Activated CD4-positive, alpha-beta T cell treated with anti-CD3 and anti-CD28 coated beads, Interleukin-2, Interleukin-6, amounts not matched to agents 100 ng/mL and 50 ng/mL, durations not matched to agents 16 hours and 8 hours (primary cell): Measurements from ENCODE around the gene OR1J4.
"Not testable (repeated sequence)": the region's sequence is repeated elsewhere in the genome, so short reads cannot be mapped to it uniquely, and the experiment has no call there.

Experiments used
- DNase-seq: peaks from one replicate; pipeline ENCODE4 v3.0.0-alpha.2; 2020

OR1J4 gene

GRCh38 chr9:122518841-122519240 is at the start of gene OR1J4:
Gene OR1J4 (plus strand): TSS chr9:122519141. CDS start chr9:122519141, 0 bp downstream.
- DNase-seq, result no peak

DNA sequence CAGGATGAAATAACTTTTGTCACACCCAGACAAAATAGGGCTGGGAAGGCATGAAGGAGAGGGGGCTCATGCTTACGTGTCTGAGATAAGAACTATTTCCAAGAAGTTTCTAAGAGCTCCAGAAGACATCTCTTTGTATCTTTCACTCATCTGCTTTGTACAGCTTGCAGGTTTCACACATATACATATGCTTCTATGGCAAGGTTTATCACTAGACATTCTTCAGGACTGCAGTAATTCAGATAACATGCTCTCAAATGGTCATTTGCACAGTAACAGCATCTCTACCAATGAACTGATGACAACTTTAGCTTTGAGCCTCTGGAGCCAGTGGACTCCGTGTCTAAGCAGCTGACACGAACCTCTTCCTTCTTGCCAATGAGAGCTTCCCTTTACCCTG is 44.4 kb upstream of the OR1J4 start:
- DNase-seq, result no peak

GRCh38 chr9:122475717-122476116 is 43.2 kb upstream of the OR1J4 start:
- DNase-seq, result no peak

DNA sequence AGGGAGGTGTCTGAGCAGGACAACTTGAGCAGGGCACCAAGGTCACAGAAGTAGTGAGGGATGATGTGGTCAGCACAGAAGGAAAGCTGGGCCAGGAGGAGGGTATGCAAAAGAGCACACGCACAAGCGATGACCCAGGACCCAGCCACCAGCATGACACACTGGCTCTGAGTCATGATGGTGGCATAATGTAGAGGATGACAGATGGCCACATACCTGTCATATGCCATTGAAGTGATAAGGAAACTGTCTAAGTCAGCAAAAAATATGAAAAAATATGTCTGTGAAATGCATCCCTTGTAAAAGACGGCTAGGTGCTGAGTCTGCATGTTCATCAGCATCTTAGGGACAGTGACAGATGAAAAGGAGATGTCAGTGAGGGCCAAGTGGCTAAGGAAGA is 41.6 kb upstream of the OR1J4 start:
- no peak for DNase-seq

DNA sequence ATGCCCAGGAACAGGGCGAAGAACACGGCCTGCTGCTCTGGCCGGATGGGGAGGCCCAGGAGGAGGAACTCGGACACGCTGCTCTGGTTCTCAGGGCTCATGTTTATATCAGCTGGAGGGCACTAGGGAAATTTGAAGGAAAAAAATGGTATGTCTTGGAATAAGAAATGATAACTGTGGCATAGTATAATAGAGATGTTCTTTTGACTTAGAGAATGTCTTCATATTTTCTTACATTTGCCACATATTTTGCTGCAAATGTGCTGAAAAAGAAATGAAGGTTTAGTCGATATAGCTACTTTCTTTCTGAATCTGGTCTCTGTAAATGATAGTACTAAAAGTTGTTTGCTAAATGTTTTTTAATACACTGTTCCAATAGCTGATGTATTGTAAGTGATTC is 41.1 kb upstream of the OR1J4 start, which contains the start of gene OR1J1:
Gene OR1J1 (minus strand): TSS at position 101 of the 400 bp plus-strand sequence. CDS start 0 bp downstream, at position 101.
- no peak for DNase-seq

DNA sequence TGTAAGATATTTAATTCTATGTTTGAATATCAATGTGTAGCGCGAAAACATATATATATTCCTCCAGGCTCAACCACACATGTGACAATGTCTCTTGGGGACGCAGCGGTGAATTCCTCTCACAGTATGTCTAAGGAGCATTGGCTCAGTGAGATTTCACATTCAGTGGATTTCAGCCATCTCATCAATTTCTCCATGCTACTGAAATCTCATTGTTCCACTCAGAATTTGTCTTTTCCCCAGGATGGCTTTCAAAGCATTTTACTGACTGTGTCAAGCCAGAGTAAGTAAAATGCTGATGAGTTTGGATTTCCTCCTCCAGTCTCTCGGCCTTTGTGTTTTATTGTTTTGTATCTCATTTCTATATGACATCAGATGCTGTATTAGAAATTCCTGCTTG is 39.9 kb upstream of the OR1J4 start:
- no peak for DNase-seq

GRCh38 chr9:122498883-122499288 is 20.1 kb upstream of the OR1J4 start:
- peak; percentile 55 for DNase-seq

DNA sequence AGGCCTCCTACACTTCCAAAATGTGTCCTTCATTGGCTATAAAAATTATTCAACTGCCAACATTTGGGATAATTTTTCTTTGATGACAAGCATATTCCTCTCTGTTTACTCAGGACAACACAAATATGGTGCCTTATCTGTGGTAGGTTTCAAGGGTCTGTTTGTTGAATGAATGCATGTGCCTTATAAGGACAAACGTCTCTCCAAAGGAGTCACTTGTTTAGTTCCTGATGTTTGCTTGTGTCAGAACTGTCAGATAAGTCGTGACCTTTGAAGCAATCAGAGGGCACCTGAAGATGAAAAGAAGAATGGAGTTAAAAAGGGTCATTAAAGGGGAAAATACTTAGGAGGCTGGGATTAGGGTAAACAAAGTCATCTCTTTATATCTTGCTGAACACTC is 12.0 kb upstream of the OR1J4 start:
- DNase-seq, result no peak

DNA sequence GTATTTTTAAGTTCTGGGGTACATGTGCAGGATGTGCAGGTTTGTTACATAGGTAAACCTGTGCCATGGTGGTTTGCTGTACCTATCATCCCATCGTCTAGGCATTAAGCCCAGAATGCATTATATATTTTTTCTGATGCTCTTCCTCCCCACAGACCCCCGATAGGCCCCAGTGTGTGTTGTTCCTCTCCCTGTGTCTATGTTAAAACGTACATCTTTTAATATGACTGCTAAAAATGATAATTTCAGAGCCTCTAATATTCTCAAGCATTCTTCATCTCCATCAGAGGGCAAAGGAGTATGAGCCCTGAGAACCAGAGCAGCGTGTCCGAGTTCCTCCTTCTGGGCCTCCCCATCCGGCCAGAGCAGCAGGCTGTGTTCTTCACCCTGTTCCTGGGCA is 8.4 kb upstream of the OR1J4 start, which contains the start of gene OR1J2:
Gene OR1J2 (plus strand): TSS at position 301 of the 400 bp plus-strand sequence. CDS start 0 bp downstream, at position 301.
- no peak for DNase-seq

- no peak for DNase-seq
Measured at GRCh38 chr9:122518226-122518625, 715 bp upstream of the OR1J4 start.

DNA sequence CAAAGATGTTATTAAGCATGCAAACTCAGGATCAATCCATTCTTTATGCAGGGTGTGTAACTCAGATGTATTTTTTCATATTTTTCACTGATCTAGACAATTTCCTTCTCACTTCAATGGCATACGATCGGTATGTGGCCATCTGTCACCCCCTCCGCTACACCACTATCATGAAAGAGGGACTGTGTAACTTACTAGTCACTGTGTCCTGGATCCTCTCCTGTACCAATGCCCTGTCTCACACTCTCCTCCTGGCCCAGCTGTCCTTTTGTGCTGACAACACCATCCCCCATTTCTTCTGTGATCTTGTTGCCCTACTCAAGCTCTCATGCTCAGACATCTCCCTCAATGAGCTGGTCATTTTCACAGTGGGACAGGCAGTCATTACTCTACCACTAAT is 435 bp downstream of the OR1J4 start:
- DNase-seq, result no peak

GRCh38 chr9:122526602-122527001 is 7.7 kb downstream of the OR1J4 start:
- DNase-seq, result no peak

- no peak for DNase-seq
Measured at GRCh38 chr9:122527193-122527592, 8.3 kb downstream of the OR1J4 start, which contains the start of gene OR1N1. Gene OR1N1 (minus strand): TSS chr9:122527293. CDS start chr9:122527293, 0 bp downstream.

DNA sequence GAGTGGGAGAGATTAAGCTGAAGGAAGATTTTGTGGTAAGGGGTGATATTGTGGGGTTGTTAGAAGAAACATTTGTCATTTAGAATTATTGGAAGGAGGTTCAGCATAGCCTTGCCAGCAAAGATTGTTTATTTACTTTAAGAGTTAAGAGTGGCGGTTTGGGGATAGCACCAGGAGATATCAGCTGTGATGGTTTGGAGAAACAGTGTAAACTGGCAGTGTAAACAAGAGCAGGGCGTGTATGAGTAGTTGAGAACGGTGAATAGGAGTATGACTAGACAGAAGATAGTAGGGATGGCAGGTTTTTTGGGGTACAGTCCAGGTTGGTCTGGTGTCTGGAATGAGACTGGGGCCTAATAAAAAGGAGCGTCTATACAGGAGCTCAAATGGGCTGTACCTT is 12.2 kb downstream of the OR1J4 start:
- not testable (repeated sequence) for DNase-seq

- no peak for DNase-seq
Measured at GRCh38 chr9:122536134-122536533, 17.2 kb downstream of the OR1J4 start.

GRCh38 chr9:122537066-122537465 is 18.1 kb downstream of the OR1J4 start:
- not testable (repeated sequence) for DNase-seq

DNA sequence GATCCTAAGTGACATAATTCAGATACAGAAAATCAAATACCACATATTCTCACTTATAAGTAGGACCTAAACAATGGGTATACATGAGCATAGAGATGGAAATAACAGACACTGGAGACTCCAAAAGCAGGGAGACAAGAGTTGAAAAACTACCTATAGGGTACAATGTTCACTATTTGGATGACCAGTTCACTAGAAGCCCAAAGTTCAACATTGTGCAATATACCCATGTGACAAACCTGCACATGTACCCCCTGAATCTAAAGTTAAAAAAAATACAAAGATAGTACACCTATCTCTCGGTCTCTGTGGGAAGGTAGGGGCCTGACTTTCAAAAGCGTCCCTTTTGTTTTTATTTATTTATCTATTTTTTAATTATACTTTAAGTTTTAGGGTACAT is 19.8 kb downstream of the OR1J4 start:
- no peak for DNase-seq

DNA sequence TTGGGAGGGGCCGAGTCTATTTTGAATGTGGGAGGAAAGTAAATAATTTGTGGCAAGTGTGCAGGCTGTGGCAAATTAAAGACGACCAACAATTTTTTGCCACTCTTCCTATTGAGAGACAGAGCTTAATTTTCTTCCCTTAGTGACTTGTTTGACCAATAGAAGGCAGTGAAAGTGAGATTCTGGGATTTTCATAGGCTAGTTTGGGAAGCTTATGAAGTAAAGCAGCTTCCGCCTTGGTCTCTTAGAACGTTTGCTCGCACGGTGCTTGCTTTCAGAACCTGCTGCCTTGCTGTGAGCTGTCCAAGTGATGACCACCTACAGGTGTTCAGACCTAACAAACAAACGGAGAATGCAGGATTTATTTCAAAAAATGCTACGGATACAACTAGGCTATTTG is 27.3 kb downstream of the OR1J4 start:
- no peak for DNase-seq

GRCh38 chr9:122551371-122551770 is 32.4 kb downstream of the OR1J4 start:
- DNase-seq, result no peak

GRCh38 chr9:122552812-122553211 is 33.9 kb downstream of the OR1J4 start, which contains the start of gene OR1N2:
Gene OR1N2 (plus strand): TSS chr9:122553112. CDS start chr9:122553212, 100 bp downstream.
- no peak for DNase-seq

GRCh38 chr9:122561446-122561845 is 42.5 kb downstream of the OR1J4 start:
- DNase-seq, result no peak

DNA sequence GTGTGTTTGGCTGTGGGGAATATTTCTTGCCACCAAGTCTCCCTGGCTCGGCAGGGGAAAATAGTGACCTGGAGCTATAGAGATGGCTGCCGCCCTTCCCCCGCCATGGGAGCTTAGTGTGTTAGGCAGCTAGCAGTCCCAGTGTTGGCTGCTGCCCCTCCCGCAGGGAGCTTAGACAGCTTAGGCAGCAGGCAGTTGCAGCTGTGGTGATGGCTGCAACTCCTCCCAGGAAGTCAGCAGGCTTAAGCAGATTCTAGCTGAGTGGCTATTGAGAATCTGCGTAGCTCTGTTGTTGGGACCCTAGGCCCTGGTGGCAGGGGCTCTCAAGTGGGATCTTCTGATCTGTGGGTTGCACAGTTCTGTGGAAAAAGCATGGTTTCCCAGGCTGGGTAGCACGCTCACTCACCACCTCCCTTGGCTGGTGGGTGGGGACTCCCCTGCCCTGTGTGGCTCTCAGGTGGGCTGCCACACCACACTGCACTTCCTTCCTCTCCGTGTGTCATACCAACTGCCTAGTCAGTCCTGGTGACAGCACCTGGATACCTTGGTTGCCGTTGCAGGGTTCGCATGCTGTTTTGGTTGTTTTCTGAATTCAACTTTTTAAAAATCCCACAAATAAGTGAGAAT is 43.3 kb downstream of the OR1J4 start:
- DNase-seq, result no peak

DNA sequence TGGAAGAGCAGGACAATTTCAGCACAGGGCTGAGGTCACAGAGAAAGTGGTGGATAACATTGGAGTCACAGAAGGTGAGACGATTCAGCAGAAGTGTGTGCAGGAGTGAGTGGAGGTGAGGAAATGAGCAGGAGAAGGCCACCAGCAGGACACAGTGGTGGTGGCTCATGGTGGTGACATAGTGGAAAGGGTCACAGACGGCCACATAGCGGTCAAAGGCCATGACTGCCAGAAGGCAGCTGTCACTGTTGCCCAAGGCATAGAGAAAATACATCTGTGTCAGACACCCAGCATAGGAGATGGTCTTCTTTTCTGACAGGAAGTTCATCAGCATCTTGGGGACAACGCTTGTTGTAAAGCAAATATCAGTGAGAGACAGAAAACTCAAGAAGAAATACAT is 49.0 kb downstream of the OR1J4 start:
- no peak for DNase-seq
